Measurements from ENCODE around the gene GHRL.

The GHRL gene

GRCh38 chr3:10327592-10327991 lies 34.8 kb upstream of the GHRL start:
- DNase-seq (ENCODE audit: low read depth in 2 of 2) = no peak

DNA sequence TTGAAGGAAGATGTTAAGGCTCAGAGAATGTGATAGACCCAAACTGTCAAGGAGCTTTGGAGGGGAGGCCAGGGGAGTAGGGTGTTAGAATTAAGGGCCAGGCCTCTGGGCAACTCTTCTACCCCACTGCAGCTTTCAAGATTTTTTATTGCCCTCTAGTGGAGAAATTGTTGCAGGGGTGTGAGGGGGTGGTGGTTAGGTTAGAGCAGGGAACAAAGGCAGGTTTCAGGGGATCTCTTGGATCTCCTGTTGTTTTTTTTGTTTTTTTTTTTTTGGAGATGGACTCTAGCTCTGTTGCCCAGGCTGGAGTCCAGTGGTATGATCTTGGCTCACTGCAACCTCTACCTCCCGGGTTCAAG lies 29.6 kb upstream of the GHRL start:
- DNase-seq (ENCODE audit: low read depth in 2 of 2) = no peak

DNA sequence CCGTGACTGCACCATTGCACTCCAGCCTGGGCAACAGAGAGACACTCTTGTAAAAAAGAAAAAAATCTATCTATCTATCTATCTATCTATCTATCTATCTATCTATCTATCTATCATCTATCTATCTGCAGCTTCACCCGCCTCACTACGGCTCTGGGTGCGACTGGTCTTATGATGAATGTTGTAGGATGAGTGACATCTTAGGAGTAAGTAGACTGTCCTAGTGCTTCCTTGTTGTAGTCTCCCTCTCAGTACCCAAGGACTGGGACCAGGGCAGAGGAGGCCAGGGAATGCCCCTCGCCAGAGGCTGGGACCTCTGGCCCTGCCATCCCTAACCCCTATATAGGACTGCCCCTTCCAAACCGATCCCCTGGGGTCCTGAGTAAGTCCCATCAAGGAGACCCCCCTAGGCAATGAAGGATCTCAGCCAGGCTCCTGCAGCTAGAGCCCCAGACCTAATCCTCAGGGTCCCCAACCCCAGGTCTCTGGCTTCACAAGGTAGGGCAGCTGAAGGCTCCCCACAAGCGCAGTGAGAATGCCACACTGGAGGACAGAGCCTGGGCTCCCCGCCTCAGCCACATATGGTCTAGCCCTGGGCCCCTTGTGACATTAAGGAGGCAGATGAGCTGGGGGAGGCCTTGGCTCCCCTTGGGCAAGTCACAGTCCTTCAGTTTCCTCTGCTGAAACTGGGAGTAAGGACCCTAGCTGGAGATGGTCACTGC lies 29.0 kb upstream of the GHRL start:
- DNase-seq (ENCODE audit: low read depth in 2 of 2) = no peak

DNA sequence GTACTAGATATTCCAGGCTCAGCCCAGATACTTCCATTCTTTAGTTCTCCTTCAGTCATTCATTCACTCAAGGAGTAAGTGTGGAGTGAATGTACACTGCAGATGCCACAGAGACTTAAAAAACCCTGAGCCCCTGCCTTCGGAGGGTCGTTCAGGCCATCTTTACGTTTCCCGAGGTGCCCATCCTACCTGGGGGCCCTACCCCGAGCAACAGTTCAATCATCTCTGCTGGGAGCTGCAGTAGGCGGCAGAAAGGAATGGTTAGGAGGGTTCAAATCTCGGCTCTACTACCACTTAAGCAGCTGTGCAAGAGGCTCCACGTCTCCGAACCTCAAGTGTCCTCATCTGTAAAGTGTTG lies 27.6 kb upstream of the GHRL start:
- DNase-seq (ENCODE audit: low read depth in 2 of 2) = no peak

- DNase-seq (ENCODE audit: low read depth in 2 of 2) = no peak
Observed at GRCh38 chr3:10319804-10320203, 27.1 kb upstream of the GHRL start.

GRCh38 chr3:10319251-10319650 lies 26.5 kb upstream of the GHRL start:
- DNase-seq (ENCODE audit: low read depth in 2 of 2) = no peak

DNA sequence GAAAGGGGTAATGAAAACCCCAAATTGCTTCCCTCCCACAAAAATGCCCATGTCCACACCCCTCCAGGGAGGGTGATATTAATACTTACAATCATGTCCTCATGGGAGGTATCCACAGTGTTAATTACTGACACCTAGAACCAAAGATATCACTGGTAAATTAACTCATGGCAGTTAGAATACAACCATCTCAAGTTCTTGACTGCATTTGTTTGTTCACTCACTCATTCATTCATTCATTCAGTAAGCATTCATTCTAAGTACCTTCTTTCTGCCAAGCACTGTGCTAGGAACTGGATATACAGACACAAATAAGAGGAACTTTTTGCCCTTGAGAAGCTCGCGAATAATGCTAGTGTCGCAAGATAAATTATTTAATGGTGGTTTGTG lies 25.2 kb upstream of the GHRL start:
- no peak for DNase-seq (ENCODE audit: low read depth in 2 of 2)

DNA sequence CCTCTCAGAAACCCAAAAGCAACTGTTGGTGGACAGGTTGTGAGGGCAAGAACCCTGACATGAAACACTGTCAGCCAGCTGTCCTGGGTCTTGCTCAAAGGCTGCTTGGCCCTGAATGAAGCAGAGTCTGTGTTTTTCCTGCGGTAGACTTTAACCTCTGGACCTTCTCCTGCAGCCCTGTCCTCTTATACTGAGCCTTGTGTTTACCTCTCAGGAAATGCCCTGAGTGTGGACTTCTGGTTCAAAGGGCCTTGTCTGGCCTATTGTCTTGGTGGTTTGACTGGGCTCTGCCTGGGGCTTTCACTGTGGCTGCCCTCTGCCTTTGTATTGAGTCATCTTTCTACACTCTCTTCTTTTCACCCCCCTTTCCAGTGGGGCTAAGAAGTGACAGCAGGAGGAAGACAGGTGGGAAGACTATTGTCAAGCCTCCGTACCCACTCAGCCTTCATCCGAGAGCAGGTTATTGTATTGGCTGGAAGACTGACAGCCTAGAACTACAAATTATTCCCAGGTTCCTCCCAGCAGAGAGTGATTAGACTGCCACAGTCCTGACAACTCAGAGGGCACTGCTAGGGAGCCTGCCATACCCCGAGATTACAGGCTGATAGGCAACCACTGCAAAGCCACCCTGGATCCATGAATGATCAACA lies 24.7 kb upstream of the GHRL start:
- DNase-seq (ENCODE audit: low read depth in 2 of 2) = no peak

GRCh38 chr3:10315771-10316344 lies 23.1 kb upstream of the GHRL start:
- DNase-seq (ENCODE audit: low read depth in 2 of 2) = no peak

DNA sequence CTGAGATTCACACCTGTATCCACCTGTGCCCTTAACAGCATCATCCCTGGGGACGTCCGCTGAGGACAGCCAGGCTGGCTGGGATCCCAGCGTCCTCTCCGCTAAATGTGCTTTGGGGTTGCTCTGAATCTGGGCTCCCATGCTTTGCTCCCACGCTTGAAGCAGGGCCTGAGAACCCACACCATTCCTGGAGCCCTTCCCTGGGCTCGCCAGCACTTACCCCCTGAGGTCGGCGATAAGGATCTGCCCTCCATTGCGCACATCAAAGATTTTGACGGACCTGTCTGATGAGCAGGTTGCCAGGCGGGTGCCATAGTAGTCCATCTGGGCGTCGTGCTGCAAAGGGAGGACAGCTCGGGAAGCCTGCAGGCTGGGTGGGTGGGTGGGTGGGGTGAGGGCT lies 22.4 kb upstream of the GHRL start:
- DNase-seq (ENCODE audit: low read depth in 2 of 2) = no peak

DNA sequence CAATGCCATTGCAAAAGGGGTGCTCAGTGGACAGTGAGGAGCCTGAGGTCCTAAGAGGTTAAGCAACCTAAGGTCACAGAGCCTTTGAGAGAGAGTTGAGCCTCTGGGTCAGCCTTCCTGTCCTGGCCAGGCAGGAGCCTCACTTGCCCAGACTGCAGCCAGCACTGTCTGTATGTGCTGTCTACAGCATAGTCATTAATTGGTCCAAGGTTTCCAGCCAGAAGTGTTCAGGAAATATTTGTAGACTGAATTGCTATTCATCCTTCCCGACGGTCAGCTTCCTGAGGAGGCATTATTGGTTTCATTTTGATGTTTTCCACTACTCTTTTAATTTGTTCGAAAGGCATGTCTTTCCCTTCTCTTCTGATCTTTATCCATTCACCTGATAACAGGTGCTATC lies 20.1 kb upstream of the GHRL start:
- DNase-seq (ENCODE audit: low read depth in 2 of 2) = no peak

GRCh38 chr3:10312391-10312790 lies 19.6 kb upstream of the GHRL start:
- no peak for DNase-seq (ENCODE audit: low read depth in 2 of 2)

DNA sequence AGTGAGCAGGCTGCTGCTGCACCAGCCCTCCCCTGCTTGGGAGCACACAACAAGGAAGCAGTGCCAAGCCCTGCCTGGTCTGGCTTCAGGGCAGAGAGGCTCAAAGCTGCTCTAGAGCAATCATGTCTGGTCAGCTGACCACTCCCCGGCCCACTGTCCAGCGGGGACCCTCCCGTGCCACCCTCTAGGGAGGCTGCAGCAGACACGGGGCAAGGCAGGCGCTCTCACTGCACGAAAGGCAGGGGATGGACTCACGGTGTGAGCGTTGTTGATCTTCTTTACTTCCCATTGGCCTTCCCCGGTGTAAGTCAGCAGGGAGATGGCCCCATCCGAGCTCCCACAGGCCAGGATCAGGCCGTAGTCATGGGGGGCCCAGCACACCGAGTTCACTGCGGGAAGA lies 19.0 kb upstream of the GHRL start:
- DNase-seq (ENCODE audit: low read depth in 2 of 2) = no peak

- DNase-seq (ENCODE audit: low read depth in 2 of 2) = no peak
Observed at GRCh38 chr3:10310578-10310977, 17.8 kb upstream of the GHRL start.

DNA sequence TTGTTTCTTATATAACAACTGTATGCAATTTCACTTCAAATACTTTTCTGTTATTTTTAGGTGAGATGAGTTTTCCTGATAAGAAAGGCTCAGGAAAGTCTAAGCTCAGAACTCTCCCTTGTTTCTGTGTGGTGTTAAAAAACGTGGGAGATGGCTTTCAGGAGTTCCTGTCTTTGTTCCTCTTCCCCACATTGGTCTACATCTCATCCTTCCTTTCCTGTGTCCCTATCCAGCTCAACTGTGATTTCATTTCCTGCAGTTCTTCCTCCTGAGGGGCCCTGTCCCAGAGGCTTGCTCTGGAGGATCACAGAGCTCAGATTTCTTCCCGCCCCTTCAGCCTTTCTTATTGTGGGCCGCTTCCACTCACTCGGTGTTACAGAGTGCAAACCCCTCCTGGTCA lies 17.0 kb upstream of the GHRL start:
- DNase-seq (ENCODE audit: low read depth in 2 of 2) = no peak

DNA sequence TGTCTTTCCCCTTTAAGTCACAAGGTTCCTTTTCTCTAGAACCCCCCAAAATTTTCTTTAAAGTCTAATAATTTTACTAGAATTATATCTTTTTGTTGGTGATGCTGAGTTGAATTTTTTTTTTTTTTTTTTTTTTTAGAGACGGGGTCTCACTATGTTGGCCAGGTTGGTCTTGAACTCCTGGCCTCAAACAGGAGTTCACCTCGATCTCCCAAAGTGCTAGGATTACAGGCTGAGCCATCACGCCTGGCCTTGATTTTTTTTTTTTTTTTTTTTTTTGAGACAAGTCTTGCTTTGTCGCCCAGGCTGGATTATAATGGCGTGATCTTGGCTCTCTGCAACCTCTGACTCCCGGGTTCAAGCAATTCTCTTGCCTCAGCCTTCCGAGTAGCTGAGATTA lies 15.9 kb upstream of the GHRL start:
- DNase-seq (ENCODE audit: low read depth in 2 of 2) = no peak

- DNase-seq (ENCODE audit: low read depth in 2 of 2) = no peak
Observed at GRCh38 chr3:10306156-10306555, 13.4 kb upstream of the GHRL start.

DNA sequence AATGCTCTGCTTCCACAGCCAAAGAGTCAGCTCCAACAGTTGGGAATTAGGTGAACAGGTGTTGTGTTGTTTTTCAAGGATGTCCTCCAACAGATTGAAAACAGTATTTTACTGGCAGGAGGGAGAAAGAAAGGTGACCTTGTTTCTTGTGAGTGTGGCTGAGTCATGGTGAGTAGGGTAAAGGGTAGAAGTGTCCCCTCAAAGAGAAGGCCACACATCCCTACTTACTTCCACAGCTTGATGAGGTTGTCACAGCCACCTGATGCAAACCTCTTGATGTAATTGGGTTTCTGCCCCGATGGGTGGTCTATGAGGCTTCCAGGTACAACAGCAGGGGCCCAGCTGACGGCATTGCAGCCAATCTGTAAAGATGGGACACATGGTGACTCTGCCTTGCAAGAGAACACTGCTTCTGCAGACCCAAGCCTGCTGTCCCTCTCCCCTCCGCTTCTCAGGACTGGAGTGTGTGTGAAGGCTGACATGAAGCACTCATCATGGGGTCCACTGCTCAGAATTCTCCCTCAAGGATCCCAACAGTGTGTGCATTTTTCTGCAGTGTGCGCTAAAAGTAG lies 12.7 kb upstream of the GHRL start:
- DNase-seq (ENCODE audit: low read depth in 2 of 2) = no peak

DNA sequence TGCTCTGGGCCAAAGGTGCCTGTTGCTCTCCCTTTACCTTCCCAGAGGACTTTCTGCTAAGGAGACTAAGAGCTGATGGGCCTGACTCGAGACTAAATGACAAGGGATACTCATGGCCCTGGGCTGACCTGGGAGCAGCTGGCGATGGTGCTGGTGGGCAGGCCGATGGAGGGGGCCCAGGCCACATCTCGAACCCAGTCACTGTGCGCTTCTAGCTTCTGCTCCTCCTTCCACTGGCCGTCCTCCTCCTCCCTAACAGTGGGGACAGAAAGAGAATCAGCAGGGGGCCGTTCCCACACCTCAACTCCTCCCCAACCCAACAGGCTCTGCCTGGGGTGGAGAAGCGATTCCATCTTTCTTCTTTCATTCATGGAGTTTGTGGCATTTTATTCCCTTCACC lies 12.2 kb upstream of the GHRL start:
- no peak for DNase-seq (ENCODE audit: low read depth in 2 of 2)

GRCh38 chr3:10303785-10304184 lies 11.0 kb upstream of the GHRL start:
- DNase-seq (ENCODE audit: low read depth in 2 of 2) = no peak

GRCh38 chr3:10303105-10303504 lies 10.4 kb upstream of the GHRL start:
- DNase-seq (ENCODE audit: low read depth in 2 of 2) = no peak

GRCh38 chr3:10300087-10300486 lies 7.3 kb upstream of the GHRL start:
- DNase-seq (ENCODE audit: low read depth in 2 of 2) = no peak

DNA sequence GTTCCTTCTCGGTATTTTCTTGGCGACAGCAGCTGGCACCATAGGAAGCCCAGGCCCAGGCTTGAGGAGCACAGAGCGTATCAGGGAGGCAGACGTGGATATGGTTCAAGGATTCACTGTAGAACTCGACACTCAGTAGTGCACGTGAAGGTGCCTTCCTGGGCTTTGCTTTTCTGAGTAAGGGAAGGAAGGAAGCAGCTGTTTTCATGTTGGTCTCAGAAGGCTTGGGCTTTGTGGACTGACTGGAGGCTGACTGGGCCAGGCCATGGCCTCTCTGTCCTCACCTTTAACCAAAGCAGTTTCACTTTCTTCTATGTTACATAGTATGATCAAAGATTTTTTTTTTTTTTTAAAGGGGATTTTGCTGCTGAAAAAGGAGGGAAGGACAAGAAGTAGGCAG lies 6.9 kb upstream of the GHRL start:
- DNase-seq (ENCODE audit: low read depth in 2 of 2) = no peak
